GM19438 (cell line): ENCODE measurements around the gene APIP.

ENCODE experiments used
- ATAC-seq: cut with Tn5 transposase; IDR thresholded peaks from one replicate; pipeline ENCODE4 v1.9.1; 2021; ENCODE audit warnings: low read depth; ENCODE audit not compliant: unreplicated experiment

APIP gene

GRCh38 chr11:34890812-34891211 is 25.4 kb downstream of the APIP start:
- no peak for ATAC-seq

GRCh38 chr11:34890089-34890488 is 26.1 kb downstream of the APIP start:
- no peak for ATAC-seq

- ATAC-seq = no peak
These were observed 28.9 kb downstream of the APIP start for GRCh38 chr11:34887260-34887659.

GRCh38 chr11:34886609-34887008 is 29.6 kb downstream of the APIP start:
- ATAC-seq = no peak

- no peak for ATAC-seq
These were observed 34.3 kb downstream of the APIP start for GRCh38 chr11:34881900-34882299.

- no peak for ATAC-seq
These were observed 38.7 kb downstream of the APIP start for GRCh38 chr11:34877375-34877975.

GRCh38 chr11:34874202-34874601 is 42.0 kb downstream of the APIP start:
- no peak for ATAC-seq

GRCh38 chr11:34870548-34871196 is 45.5 kb downstream of the APIP start:
- no peak for ATAC-seq

GRCh38 chr11:34869425-34869824 is 46.8 kb downstream of the APIP start:
- no peak for ATAC-seq

GRCh38 chr11:34866375-34866774 is 49.8 kb downstream of the APIP start:
- no peak for ATAC-seq

GRCh38 chr11:34865261-34865660 is 50.9 kb downstream of the APIP start:
- ATAC-seq = no peak

- no peak for ATAC-seq
These were observed 51.8 kb downstream of the APIP start for GRCh38 chr11:34864424-34864823.

GRCh38 chr11:34863048-34863447 is 53.1 kb downstream of the APIP start:
- ATAC-seq = no peak

- ATAC-seq = no peak
These were observed 55.7 kb downstream of the APIP start for GRCh38 chr11:34860518-34860917.

GRCh38 chr11:34860034-34860433 is 56.1 kb downstream of the APIP start:
- no peak for ATAC-seq

GRCh38 chr11:34859496-34859895 is 56.7 kb downstream of the APIP start:
- no peak for ATAC-seq

- no peak for ATAC-seq
These were observed 58.7 kb downstream of the APIP start for GRCh38 chr11:34857463-34857862.

- no peak for ATAC-seq
These were observed 59.9 kb downstream of the APIP start for GRCh38 chr11:34856251-34856650.

GRCh38 chr11:34855754-34856095 is 60.5 kb downstream of the APIP start:
- ATAC-seq = no peak

- ATAC-seq = no peak
These were observed 61.0 kb downstream of the APIP start for GRCh38 chr11:34855021-34855753.

GRCh38 chr11:34851916-34852315 is 64.3 kb downstream of the APIP start:
- no peak for ATAC-seq

GRCh38 chr11:34850334-34850733 is 65.8 kb downstream of the APIP start:
- ATAC-seq = no peak
